Hematopoietic multipotent progenitor cell treated with erythropoietin and hydrocortisone succinate and interleukin-3 and kit ligand, for 17 days (in vitro differentiated cells): ENCODE measurements around the gene TBC1D10B.
"Not testable (repeated sequence)": the region's sequence is repeated elsewhere in the genome, so short reads cannot be mapped to it uniquely, and the experiment has no call there.

Source experiments
- DNase-seq: peaks from one replicate; pipeline ENCODE4 v3.0.0-alpha.2; 2015; ENCODE audit warnings: low spot score

Gene TBC1D10B

DNA sequence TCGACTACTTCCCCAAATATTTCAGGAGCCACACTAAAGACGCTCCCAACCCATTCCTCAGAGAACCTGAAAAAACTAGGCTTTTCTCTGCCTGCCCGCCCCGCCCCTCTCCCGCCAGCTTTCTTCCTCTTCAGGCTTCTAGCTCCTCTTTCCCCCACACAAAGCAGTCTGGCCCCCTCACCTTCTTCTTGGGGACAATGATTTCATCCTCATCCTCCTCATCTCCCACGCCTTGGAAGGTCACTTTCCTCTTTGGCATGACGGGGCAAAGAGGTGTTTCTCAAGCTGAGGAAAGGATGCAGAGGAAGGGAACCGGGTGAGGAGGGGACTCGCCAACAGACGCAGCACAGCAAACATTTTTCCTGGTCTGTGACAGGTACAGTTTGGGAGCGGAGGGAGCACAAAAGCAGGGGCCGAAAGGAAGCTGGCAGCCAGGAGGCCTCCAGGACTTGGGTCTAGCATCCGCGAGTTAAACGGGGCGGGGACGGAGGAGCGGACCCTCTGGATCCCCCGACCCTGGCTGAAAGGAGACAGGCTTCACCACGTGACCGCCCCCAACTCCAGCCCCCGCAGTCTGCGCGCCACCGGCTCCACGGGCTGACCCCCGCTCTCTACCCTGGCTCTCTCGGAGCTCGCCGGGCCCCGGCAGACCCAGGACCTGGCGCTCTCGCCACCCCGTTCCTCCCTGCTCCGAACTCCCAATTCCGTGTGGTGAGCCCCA lies 15.7 kb downstream of the TBC1D10B start:
- peak; percentile 26 for DNase-seq

DNA sequence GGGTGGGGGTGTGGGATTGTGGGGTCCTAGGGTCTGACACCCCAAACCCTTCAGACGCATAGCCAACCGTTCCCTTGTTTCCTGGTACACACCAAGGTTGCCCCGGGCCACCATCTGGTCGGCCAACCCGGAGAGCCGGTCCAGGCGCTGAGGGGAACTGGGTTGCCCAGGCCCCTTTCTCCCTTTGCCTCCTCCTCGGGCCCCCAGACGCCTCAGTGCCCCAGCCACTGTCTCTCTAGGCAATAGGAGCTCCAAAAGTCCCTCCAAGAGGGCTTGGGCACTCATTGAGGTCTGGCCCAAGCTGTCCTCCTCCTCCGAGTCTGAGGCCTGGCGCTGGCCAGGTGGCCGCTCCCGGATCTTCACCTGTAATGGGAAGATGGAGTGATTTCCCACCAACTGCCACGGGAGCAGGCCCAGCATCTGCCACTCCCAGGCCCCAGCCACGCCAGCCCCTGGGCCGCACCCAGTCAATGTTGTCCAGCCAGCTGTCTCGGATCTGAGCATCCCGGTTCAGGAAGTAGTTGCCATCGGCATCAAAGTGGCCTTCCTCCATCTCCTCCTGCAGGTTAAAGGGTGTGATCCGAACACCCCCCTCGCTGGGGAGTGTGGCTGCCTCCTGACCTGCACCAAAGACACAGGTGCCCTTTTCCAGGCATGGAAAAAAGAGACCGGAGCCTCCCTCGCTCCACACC lies 16.7 kb downstream of the TBC1D10B start:
- no peak for DNase-seq

DNA sequence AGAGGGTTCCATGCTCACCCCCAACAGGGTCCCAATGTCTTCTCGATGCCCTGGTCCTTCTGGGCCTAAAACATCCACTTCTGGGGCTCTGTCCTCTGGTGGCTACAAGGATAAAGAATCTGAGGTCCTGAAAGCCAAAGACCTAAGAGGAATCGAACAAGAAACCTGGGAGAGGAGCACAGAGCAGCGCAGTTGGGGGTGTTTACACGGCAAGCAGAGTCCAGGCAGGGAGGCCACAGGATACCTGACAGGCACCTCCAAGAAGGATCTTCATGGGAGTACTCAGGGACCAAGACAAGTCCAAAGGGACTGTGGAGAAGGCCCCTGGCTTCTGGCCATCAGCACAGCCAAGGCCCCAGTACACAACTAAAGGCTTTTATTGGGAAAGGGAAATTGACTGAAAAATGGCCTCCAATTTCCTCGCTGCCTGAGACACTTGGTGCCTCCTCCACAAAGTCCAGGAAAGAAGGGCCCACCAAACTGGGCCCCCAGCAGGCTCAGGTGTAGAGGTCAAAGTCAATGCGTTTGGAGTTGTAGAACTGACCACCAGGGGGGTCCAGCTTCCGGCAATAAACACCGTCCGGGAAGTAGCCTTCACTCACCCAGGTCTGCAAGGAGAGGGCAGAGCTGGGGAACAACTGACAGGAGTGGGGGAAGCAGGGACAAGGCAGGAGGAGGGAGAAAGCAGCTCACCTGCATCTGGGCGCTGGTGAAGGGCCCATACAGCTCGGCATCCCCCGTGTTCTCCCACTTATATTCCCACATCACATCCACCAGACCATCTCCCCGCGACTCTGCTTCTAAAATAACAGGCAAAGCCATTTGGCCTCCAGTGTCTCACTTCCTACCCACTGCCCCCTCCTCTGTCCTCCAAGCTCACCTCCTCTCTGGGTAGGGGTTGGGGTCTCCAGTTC lies 17.5 kb downstream of the TBC1D10B start:
- DNase-seq, result no peak

DNA sequence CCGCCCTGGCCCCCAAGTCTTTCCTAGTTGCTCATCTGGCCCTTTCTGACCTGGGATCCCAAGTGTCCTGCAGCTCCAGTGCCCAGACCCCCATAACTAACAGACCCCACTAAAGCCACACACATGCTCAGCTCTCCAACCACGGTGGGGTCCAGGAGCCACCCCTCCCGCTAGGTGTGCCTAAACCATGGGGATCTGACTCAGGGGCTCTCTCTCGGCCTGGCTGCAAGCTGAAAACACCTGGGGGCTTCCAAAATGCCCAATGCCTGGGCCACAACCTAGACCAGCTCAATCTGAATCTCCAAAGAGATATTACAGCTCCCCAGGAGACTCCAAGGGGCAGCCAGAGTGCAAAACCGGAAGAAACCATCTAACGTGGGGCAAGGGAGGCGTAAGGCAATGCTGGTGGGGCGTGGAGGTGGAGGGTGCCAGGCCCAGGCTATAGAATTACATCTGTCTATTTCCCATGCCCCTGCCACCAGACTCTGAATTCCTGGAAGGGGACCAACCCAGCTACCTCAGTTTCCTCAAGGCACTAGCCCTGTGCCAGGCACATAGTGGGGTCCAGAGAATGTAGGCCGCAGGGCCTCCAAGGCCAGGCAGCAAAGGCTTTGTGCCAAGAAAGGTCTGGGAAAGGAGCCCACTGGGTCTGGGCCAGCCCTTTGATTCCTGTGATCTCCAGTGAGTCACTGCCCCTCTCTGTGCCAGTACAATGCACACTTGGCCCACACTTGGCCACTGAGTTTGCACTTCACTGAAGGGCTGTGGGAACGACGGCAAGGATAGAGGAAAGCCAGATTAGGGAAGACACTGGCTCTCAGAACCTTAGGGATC lies 18.5 kb downstream of the TBC1D10B start:
- DNase-seq, result no peak

DNA sequence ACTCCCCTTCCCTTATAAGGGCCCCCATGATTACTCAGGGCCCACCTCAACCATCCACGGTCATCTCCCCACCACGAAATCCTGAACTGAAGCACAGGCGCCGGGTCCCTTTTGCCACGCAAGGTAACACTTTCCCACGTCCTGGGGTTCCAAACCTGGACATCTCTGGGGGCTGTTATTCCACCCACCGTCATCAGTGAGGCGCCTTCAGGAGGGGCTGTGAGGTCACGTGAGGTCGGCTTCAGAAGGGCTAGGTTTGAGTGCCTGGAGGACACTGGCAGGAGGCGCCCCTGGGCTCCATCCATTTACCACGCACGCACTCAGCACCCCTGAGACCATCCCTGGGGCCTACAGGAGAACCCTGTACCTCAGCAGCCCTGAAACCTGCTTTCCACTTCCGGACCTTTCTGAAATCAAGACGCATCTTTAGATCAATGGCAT lies 19.3 kb downstream of the TBC1D10B start:
- DNase-seq, result no peak

DNA sequence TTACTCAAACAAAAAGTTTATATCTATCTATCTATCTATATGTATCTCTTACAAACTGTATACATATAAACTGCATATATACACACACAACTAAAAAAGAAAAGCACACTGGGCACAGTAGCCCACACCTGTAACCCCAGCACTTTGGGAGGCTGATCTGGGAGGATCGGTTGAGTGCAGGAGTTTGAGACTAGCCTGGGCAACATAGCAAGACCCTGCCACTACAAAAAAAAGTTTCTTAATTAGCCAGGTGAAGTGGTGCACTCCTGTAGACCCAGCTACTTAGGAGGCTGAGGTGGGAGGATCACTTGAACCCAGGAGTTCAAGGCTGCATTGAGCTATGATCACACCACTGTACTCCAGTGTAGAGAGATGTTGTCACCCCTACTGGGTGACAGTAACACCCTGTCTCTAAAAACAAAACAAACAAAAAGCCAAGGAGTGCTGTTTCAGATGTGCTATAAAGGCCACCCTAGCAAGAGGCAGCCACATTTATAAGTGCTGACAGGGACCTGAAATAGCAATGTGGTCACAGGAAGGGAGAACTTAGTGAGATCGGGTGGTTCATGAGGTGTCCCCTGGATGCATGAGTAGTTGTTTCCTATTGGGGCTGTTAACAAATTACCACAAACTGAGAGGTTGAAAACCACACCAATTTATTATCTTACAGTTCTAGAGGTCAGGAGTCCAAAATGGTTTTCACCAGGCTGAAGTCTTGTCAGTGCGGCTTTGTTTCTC lies 20.0 kb downstream of the TBC1D10B start:
- DNase-seq, result no peak

DNA sequence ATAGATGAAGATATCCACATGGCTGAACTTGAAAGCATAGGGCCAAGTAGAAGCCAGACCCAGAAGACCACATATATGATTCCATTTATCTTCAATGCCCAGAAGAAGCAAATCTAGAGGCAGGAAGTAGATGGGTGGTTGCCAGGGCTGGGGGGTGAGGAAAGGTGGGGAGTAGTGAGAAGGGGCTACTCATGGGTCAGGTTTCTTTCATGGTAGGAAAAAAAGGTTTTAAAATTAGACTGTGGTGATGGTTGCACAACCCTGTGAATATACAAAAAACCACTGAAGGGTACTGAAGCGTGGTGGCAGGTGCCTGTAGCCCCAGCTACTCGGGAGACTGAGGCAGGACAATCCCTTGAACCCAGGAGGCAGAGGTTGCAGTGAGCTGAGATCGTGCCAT lies 20.6 kb downstream of the TBC1D10B start:
- DNase-seq, result no peak

DNA sequence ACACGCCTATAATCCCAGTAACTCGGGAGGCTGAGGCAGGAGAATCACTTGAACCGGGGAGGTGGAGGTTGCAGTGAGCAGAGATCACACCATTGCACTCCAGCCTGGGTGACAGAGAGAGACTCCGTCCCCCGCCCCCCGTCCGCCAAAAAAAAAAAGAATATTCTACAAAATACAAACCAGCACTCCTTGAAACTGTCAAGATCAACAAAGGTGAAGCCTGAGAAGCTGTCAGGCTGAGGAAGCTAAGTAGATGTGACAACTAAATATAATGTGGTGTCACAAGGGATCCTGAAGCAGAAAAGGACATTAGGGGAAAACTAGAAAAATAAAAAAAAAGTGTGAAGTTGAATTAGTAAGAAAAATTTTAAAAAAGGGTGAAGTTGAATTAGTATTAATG lies 21.4 kb downstream of the TBC1D10B start:
- no peak for DNase-seq

DNA sequence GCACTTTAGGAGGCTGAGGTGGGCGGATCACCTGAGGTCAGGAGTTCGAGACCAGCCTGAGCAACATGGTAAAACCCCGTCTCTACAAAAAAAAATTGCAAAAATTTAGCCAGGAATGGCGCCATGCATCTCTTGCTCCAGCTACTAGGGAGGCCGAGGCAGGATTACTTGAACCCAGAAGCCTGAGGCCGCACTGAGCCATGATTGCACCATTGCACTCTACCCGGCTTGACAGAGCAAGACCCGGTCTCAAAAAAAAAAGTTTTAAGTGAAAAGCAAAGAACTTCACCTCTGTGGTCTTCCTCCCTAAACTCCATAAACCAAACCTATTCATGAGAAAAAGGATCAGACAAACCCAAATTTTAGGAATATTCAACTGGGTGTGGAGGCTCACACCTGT lies 22.2 kb downstream of the TBC1D10B start:
- no peak for DNase-seq

DNA sequence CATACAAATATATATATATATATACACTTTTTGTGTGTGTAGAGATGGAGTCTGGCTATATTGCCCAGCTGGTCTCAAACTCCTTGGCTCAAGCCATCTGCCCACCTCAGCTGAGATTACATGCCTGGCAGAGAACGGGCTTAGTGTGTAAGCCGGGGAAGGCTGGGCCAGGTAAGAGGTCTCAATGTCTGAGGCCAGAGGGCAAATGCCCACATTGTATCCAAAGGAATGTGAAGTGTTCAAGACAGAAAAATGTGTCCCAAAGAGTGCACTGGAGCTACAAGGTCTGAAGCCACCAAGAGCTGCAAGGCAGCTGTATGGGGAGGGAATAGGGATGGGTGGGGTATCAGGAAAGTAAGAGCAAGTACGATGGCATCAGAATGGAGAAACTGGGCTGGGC lies 24.0 kb downstream of the TBC1D10B start:
- no peak for DNase-seq

DNA sequence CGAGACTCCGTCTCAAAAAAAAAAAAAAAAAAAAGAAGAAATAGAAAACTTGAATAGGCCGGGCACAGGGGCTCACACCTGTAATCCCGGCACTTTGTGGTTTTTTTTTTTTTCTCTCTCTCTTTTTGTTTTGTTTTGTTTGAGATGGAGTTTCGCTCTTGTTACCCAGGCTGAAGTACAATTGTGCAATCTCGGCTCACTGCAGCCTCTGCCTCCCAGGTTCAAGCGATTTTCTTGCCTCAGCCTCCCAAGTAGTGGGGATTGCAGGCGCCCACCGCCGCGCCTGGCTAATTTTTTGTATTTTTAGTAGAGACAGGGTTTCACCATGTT lies 26.8 kb downstream of the TBC1D10B start:
- DNase-seq, result not testable (repeated sequence)

DNA sequence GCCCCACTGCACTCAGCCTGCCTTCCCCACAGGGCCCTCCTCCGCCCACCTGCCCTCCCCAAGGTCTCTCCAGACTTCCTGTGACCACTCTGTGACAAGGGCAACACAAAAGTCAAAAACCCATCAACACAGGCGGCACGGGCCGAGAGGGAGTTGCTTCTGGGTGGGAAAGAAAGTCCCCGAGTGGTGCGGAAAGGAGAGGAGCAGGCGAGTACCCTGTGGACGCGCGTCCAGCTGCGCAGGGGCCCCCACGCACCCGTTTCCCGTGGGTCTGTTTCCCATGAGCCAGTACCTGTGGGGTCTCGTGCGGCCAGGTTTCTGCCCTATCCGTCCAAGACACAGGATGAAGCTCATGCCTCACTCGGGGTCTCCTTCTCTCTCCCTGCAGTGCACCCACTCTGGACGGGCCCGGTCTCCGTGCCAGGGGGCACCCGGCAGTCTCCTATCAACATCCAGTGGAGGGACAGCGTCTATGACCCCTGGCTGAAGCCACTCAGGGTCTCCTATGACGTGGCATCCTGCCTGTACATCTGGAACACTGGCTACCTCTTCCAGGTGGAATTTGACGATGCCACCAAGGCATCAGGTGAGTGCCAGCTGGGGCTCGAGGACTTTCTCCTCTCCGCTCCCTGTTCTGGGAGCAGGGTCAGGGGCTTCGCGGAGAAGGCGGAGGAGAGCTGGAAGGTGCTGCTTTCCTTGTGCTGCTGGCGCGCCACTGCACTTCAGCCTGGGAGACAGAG lies 27.4 kb downstream of the TBC1D10B start:
- no peak for DNase-seq

DNA sequence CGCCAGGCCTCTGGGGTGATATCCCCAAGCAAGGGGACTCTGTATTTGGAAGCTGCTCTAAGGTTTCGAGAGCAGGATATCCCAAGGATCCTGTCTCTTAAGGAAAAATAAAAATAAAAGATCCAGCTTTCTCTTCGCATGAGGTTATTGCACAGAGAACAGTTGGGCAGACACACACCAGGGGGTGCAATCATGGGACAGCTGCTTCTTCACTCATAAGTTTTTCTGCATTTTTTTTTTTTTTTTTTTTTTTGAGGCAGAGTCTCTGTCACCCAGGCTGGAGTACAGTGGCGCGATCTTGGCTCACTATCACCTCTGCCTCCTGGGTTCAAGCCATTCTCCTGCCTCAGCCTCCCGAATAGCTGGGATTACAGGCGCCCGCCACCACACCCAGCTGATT lies 28.3 kb downstream of the TBC1D10B start:
- not testable (repeated sequence) for DNase-seq

DNA sequence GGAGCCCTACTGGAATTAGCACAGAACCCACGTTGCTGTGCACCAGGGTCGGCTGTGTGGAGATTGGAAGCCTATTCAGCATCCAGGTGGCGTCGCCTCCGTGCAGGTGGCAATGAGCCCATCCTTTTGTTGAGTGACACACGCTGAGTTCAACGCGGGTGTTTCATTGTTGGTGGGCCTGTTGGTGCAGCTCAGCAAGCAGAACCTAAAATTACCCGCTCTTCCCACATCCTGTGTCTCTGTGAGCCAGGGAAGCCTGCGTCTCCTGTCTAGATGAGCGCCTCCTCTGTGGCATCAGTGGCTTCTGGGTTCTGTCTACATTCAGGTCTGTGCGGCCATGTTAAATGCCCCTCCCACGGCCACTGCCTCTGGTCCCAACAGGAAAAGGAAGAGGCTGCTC lies 29.7 kb downstream of the TBC1D10B start:
- no peak for DNase-seq

DNA sequence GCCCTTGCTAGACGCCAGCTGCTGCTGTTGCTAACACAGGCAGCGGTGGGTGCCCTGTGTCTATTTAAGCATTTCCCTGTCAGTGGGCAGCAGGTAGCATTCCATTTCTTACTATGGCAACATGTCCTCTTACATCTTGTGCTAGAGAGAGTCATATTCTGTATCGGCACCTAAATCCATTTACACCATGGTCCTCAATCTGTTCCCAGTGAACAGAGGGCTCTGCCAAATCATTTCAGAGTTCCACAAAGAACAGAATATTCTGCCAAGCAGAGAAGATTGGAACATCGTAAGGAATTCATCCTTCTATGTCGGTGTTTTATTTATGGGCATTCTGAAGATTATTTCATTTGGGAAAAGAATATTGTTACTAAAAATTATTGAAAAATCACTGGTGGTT lies 31.6 kb downstream of the TBC1D10B start:
- DNase-seq, result not testable (repeated sequence)

DNA sequence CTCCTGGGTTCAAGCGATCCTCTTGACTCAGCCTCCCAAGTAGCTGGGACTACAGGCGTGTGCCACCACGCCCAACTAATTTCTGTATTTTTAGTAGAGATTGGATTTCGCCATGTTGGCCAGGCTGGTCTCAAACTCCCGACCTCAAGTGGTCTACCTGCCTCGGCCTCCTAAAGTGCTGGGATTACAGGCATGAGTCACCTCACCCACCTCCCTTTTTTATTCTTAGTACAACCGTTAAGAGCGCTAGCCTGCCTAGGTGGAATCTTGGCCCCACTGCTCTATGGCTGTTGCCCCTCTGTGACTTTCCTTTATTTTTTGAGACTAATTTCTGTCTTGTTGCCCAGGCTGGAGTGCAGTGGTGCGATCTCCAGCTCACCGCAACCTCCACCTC lies 32.3 kb downstream of the TBC1D10B start:
- not testable (repeated sequence) for DNase-seq

DNA sequence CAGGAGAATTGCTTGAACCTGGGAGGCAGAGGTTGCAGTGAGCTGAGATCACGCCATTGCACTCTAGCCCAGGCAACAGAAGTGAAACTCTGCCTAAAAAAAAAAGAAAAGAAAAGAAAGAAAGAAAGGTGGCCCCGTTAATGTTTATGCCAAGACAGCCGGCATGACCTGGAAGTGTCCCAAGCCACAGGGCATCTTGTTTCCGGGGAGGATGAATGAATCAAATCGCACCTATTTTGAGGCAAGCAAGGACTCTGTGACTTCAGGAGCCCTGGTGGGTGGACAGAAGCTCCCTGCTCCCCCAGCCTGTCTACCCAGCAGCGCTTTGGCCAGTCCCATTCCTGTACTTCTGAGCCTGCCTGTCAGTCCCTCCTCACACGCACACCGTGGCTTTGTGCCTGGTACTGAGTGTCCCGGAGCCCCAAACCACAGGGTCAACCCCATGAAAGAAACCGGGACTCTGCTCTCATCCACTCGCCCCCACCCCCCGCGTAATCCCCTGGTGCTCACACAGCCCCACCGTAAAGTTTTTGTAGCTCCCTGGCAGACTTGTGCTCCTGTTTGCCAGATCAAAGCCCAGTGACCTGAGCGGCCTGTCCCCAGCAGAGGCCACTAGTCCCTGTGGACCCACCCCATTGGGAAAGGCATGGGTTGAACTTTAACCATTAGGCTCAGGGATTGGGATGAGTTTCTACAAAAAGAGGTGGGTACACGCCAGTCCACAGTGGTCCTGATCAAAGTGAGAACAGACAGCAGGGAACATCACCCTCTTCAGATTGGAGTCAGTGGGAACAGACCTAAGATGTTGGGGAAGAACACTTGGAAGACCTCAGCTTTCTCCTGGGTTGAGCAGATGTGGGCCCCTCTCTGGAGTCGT lies 34.5 kb downstream of the TBC1D10B start:
- no peak for DNase-seq

DNA sequence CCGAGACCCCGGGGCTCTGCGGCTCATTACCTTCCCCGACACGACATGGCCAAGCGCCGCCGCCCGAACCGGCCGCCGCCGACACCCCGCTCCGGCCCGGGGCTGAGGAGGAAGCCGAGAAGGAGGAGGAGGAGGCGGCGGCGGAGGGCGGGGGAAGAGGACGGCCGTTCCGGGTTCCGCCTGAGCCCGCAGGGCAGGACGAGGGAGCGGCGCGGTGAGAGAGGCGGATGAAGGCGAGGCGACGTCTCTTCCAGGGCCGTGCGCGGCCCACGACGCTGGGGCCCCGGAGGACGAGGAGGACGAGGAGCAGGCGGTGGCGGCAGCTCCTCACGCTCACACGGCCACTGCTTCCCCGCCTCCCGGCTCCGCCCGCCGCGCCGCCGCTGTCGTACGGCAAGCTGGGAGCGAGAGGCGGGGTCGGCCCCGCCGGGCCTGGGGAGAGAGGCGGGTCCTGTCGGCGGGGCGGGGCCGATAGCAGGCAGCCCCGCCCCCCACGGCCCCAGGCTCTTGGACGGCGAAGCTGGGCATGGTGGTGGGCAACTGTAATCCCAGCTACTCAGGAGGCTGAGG lies 35.2 kb downstream of the TBC1D10B start:
- peak; percentile 80 for DNase-seq

DNA sequence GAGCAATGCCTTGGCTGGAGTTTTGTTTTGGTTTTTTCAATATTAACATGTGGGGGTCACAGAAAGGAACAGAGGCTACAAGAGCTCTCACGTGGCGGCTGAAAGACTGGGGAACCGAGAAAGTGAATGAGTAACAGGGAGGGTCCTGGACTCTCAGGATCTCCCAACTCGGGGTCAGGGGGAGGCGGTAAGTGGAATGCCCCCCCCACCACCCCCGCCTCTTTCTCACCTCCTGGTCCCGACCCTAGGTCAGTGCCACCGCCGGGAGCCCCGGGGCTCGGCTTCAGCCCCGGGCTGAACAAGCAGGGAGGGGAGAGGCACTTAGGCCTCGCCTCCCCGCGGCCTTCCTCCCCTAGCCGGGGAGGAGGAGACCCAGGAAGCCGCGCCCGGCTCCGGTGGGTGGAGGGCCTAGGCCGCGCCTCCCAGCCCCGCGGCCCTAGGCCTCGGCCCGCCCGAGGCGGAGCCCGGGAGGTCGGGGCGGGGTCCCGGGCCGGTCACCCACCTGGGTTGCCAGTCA lies 35.8 kb downstream of the TBC1D10B start:
- DNase-seq, result peak; percentile 82
